ENCODE measurements around the gene NACA. TPM values are rescaled to one million over a fixed set of nuclear protein-coding genes. Genes with fewer than 3 reads are reported as not detected.

NACA gene
- total and polyA plus RNA-seq, 2 of the 13 experiments (the other 11 are each of a cell fraction or from before 2014, with no cell fraction given) = 799 to 1,700 TPM

DNA sequence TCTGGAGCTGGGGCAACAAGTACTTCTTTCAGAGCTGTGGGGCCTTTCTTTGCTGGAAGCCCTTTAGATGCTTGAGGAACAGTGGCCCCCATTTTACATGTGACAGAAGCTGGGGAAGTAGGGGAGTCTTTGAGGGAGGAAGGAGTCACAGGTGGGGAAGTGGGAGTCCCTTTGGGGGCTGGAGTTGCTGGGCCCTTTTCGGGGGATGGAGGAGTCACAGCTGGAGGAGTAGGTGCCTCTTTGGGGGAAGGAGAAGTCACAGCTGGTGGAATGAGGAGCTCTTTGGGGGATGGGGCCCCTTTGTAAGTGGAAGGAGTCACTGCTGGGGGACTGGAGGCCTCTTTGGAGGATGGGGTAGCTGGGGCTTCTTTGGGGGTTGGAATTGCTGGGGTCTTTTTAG is 8.6 kb downstream of the NACA start:
- Histone ChIP-seq H3K4me1 (ENCODE audit: insufficient read depth, low read length) (peaks cover 35% of the 10 kb centered on the region), H3K9me3 (ENCODE audit: low read length) (no peaks in the 10 kb centered on the region), H2AFZ (ENCODE audit: low read length) (no peak overlapping the region), H3K27ac (ENCODE audit: extremely low read length, insufficient read depth, low read length) (no peak overlapping the region), H3K4me3 (replicated peaks in 1 of 3; ENCODE audit: insufficient read depth in 1 of 3, low read depth in 2 of 3, low read length in 3 of 3) (no peak overlapping the region), H3K9ac (ENCODE audit: insufficient read depth, low read depth, low read length) (no peak overlapping the region), H3K36me3 (replicated peaks in 1 of 2; ENCODE audit: control insufficient read depth in 1 of 2, insufficient read depth in 2 of 2, low read length in 2 of 2) (peaks cover 41 to 75% of the 10 kb centered on the region in 2 experiments), H3K79me2 (ENCODE audit: insufficient read depth, low read length) (peaks cover 51% of the 10 kb centered on the region), H3K27me3 (ENCODE audit: control insufficient read depth in 1 of 2, insufficient read depth in 2 of 2, low read length in 2 of 2) (no peaks in the 10 kb centered on the region), H4K20me1 (ENCODE audit: insufficient read depth, low read length) (peaks cover 62% of the 10 kb centered on the region), H3K4me2 (ENCODE audit: low read depth, low read length) (no peak overlapping the region)
- in situ Hi-C loops (cut with HindIII; ENCODE audit: extremely low pct_ligation_motif_present, low pct_unique_long_range_greater_than_20kb) = no loop called here
- WGBS (ENCODE audit: low lambda C conversion rate) = 100% methylated on average over 1 of the region's 1 CpG
- DNase-seq (ENCODE audit: low spot score) (no peak), ATAC-seq (no peak), FAIRE-seq (no peak)
- CTCF ChIA-PET (ENCODE audit: low intra/inter-chr PET ratio, low total read pairs) = no interaction called here
- POLR2A ChIA-PET = interaction anchor here (1.0 to 2.5 kb wide), 3 partner anchors 9 to 28 kb away, joined by 3 to 10 read pairs (median 8); partner anchors contain the start of genes NACA and PTGES3
- intact Hi-C loops (cut with micrococcal nuclease; ENCODE audit: unreplicated experiment) = no loop called here
- peak; percentile 34 for TF ChIP-seq AGO2 (optimal IDR thresholded peaks at IDR 0.05; ENCODE audit: low read depth, low read length)
- TF ChIP-seq, protein P1, sequence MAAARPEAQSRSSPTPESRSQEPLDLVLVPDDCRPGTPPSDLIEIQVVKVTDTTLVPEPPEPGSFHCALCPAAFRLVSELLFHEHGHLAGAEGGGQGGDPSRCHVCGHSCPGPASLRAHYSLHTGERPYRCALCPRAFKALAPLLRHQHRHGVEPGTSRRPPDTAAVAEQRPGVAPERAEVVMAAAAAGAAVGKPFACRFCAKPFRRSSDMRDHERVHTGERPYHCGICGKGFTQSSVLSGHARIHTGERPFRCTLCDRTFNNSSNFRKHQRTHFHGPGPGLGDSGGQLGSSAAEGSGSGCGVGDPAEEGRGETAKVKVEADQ (CRISPR knock-in tag; IDR thresholded peaks at IDR 0.05; ENCODE audit: borderline replicate concordance) = no peak
- no TSS peak for BruUV-seq (replicated peaks)

DNA sequence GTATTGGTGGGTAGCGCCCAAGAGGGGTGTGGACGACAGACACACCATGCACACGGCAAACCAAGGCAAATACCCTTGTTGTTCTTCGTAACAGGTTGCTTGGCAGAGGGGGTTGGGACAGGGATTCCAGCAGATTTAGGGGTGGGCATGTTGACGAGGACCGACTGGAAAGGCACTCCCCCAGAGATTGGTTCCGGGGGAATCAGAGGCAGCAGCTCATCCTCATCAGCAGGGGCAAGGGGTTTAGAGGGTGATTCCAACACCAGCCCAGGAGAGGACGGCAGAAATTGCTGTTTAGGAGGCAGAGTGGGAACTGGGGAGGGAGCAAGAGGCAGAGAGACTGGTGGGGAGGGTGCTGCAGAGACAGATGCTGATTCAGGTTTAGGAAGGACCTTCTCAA is 9.3 kb downstream of the NACA start:
- H3K79me2 ChIP-seq (ENCODE audit: insufficient read depth, low read length) = peaks cover 45% of the 10 kb centered on the region
- no peaks in the 10 kb centered on the region for H3K27me3 ChIP-seq (ENCODE audit: control insufficient read depth in 1 of 2, insufficient read depth in 2 of 2, low read length in 2 of 2)
- H2AFZ ChIP-seq (ENCODE audit: low read length) = no peak overlapping the region
- H3K9ac ChIP-seq (ENCODE audit: insufficient read depth, low read depth, low read length) = no peak overlapping the region
- no peak overlapping the region for H3K4me3 ChIP-seq (replicated peaks in 1 of 3; ENCODE audit: insufficient read depth in 1 of 3, low read depth in 2 of 3, low read length in 3 of 3)
- no peak; the same call in 2 of the 3 replicates for ATAC-seq
- no peak for DNase-seq (ENCODE audit: low spot score)
- H3K4me1 ChIP-seq (ENCODE audit: insufficient read depth, low read length) = peaks cover 28% of the 10 kb centered on the region
- TF ChIP-seq POLR2A (IDR thresholded peaks at IDR 0.05; ENCODE audit: insufficient read depth in 1 of 2, low read depth in 2 of 2, low read length in 2 of 2) (0 out of 4 replicates have a peak, but pooled peaks of 1 of the 2 experiments have one; percentile 15), SP5 (CRISPR knock-in tag; IDR thresholded peaks at IDR 0.05; ENCODE audit: borderline replicate concordance, low read depth) (no peak), RBM22 (optimal IDR thresholded peaks at IDR 0.05; ENCODE audit: low read length) (peak; percentile 15)
- TF ChIP-seq, protein P2, sequence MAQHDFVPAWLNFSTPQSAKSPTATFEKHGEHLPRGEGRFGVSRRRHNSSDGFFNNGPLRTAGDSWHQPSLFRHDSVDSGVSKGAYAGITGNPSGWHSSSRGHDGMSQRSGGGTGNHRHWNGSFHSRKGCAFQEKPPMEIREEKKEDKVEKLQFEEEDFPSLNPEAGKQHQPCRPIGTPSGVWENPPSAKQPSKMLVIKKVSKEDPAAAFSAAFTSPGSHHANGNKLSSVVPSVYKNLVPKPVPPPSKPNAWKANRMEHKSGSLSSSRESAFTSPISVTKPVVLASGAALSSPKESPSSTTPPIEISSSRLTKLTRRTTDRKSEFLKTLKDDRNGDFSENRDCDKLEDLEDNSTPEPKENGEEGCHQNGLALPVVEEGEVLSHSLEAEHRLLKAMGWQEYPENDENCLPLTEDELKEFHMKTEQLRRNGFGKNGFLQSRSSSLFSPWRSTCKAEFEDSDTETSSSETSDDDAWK (CRISPR knock-in tag; IDR thresholded peaks at IDR 0.05) = no peak
- BruUV-seq (replicated peaks) = no TSS peak
- no peaks in the 10 kb centered on the region for H3K9me3 ChIP-seq (ENCODE audit: low read length)
- no peak overlapping the region for H3K4me2 ChIP-seq (ENCODE audit: low read depth, low read length)
- 98% methylated on average over 8 of the region's 8 CpGs for WGBS (ENCODE audit: low lambda C conversion rate)
- H3K36me3 ChIP-seq (replicated peaks in 1 of 2; ENCODE audit: control insufficient read depth in 1 of 2, insufficient read depth in 2 of 2, low read length in 2 of 2) = peaks cover 38 to 68% of the 10 kb centered on the region in 2 experiments
- CTCF ChIA-PET (ENCODE audit: low intra/inter-chr PET ratio, low total read pairs) = no interaction called here
- H4K20me1 ChIP-seq (ENCODE audit: insufficient read depth, low read length) = peaks cover 55% of the 10 kb centered on the region
- in situ Hi-C loops (cut with HindIII; ENCODE audit: extremely low pct_ligation_motif_present, low pct_unique_long_range_greater_than_20kb) = no loop called here
- POLR2A ChIA-PET = interaction anchor here (1.5 to 2.5 kb wide), 2 partner anchors 10 to 28 kb away, joined by 8 to 10 read pairs; partner anchors contain the start of genes NACA and PTGES3
- FAIRE-seq = no peak
- H3K27ac ChIP-seq (ENCODE audit: extremely low read length, insufficient read depth, low read length) = no peak overlapping the region
- intact Hi-C loops (cut with micrococcal nuclease; ENCODE audit: unreplicated experiment) = no loop called here
